HG02623 (cell line): ENCODE data around the gene TLDC2.

Experiments
- ATAC-seq: cut with Tn5 transposase; IDR thresholded peaks from one replicate; pipeline ENCODE4 v1.9.1; 2021; ENCODE audit warnings: moderate library complexity; ENCODE audit not compliant: unreplicated experiment

TLDC2 gene

DNA sequence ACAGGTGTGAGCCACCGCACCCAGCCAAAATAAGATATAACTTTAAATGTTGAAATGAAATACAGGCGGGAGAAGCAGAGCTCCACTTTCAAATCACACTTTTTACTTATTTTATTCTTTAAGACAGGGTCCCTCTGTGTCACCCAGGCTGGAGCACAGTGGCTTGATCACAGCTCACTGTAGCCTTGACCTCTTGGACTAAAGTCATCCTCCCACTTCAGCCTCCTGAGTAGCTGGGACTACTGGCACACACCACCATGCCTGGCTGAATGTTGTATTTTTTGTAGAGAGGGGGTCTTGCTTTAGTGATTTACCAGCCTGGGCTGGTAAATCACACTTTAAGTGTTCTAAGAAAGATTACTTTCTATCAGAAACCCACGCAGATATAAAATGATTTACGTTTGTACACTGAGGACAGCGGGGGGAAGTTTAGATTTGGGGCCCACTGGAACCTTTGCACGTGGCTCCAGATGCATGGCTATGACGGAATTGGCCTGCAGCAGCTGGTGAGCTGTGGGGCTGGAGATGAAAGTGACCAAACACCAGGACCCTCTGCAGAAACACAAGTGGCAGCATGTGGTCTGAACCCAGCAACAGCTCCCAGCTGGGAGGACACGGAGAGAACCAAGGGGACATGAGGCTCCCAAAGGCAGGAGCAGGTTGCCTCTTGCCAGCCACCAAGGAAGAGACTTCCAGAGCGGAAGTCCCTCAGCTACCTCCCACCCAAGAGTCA is 26.4 kb upstream of the TLDC2 start:
- ATAC-seq: no peak

DNA sequence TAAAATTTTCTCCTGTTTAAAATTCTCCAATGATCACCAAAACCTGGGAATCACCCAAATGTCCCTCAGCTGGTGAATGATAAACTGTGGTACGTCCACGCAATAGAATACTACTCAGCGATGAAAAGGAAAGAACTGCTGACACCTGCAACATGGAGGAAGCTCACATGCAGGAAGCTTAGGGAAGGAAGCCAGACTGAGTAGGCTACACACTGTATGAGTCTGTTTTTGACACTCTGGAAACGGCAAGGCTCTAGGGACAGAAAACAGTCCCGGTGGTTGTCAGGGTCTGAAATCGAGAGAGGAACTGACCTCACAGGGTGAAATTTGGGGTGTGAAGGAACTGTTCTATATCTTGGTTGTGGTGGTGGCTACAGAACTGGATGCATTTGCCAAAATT is 25.2 kb upstream of the TLDC2 start:
- no peak for ATAC-seq

DNA sequence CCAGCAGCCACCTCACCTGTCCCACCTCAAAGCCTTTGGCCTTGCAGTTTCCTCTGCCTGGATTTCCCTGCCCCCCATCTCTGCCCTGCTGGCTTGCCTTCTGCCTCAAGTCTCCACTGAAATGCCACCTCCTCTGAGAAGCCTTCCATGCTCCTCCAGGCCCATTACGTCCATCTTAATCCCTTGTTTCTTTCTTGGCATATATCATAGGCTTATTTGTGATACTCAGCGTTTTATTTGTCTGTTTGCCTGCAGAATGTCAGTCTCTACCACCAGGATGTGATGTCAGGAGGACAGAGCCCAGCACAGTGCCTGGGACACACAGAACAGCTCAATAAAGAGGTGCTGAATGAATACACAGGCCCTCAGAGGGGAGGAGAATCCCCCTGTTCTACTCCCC is 24.4 kb upstream of the TLDC2 start:
- no peak for ATAC-seq

DNA sequence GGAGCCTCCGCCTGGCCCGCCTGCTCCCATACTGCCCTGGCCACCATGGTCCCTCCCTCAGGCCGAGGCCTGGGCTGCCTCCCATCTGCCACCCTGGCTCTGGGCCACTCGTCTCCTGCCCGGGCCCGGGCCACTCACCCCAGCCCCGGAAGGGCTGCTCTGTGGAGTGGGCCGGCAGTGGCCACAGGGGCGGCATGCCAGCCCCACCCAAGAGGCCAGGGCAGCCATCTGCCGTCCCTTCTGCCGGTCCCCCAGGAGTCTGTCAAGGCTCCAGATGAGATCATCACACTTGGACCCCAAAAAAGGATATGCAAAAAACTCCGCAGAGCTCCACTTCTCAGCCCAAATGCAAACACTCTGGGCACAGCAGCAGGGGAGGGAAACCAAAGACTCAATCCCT is 23.8 kb upstream of the TLDC2 start:
- ATAC-seq: no peak

DNA sequence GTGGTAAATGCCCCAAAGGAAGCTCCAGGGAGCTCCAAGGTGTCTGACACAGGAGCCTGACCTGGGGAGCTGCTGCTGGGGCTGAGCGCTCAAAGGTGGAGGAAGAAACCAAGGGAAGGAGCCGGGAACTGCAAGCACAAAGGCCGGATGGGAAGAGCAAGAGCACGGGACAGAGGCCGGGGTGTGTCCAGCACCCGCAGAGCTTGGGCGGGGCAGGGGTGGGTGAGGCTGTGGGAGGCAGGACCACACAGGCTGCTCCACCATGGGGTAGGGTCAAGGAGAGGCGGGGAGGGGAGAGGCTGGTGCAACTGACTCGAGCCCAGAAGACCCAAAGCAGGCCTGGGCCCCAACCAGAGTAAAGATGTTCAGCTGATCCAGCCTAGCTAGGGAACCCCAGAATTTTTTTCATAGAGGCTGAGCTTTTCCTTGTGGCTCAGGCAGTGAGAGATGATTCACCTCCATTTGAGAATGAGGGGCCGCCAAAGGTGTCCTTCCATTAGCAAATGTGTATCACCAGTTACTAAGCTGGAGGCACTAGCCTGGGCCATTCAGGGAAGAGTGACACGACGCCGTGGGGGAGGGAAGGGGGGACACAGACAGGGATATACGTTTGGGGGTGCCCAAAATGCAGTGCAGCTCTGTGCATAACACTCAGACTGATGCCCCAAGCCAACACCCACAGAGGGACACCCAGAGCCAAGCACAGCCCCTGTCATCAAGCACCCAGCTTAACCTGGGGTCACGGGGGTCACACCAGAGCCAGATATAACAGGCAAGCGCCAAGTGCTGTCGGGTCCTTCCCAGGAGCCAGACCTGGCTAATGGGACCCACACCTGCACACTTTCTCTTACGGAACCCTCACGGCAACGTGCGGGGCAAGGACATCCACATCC is 21.3 kb upstream of the TLDC2 start:
- no peak for ATAC-seq

DNA sequence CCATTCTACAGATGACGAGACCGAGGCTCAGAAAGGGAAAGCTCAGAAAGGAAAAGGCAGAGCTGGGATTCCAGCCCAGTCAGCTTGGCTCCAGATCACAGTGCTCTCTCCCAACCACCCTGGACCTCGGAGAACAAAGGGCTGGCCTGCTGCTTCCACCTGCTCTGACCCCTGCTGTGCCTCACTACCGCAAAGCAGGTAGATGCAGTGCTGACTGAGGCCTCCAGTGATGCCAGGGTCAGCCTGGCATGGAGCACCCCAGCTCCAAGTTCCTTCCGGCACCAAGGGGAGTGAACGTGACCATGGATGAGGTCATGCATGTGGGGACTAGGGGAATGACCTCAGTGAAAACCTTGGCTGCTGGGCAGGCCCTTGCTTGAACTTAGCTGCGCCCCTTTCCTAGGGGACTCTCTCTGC is 20.7 kb upstream of the TLDC2 start:
- no peak for ATAC-seq

DNA sequence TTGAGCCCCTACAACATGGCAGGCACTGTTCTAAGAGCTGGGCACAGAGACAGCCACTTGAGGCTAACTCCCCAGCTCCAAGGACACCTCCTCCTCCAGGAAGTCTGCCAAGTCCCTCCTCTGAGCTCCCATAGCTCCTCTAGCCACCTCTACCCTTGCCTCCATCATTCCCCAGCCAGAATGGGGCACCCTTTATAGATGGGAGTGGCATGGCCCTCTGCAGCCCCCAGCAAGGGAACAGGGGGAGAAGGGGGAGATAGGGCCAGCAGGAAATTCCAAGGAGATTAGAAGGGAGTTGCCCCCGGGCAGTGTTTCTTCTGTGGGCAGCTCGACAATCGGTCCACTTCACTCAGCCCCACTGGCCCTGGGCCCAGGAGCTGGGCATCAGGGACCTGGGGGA is 19.7 kb upstream of the TLDC2 start:
- ATAC-seq: no peak

DNA sequence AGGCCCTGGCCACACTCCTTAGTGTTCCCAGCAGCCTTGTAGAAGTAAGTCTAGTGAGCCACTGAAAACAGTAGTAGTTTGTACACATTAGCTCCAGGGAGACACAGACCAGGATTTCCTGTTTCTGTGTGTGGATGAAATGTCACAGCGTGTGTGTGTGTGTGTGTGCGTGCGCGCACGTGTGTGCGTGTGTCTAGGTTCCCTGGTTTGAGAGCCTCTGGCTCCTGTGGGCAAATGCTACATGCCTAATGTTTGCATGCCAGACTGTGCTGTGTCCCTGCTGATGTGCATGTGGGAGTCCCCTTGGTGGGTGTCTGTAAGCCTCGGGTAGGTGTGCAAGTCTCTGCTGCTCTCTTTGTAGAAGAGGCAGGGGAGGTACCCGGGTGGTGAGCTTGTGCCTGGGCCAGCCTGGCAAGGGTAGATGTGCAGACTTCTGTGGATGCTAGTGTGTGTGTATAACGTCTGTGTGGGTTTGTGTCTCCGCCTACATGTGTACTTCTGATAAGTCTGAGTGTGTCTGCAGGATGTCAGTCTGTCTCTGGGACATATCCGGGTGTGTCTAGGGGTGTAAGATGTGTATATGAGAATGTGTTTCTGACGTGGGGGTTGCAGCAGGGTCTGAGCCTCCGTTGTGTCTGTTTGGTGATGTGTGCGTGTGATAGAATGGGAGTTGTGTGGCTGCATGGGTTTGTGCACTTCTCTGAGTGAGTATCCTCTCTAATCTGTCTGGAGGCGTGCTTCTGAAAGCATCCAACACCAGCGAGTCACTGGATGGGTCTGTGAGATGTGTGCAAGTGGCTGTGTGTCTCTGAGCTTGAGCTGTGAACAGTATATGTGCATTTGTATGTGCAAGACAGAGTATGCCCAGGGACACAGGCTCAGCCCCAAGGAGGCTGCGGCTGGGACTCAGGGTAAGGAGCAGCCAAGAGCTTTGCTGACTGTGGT is 19.0 kb upstream of the TLDC2 start:
- no peak for ATAC-seq

DNA sequence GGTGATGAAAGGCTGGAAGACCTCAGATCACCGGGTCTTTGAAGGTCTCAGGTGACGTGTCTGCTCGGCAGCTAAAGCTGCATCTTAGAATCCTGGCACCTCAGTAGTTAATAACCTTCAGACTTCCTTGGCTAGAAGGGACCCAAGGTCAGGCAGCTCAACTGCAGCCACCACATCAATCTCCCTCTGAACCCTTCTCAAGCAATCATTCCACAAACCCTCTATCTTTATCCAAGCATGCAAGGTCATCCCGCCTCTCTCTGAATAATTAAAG is 16.7 kb upstream of the TLDC2 start:
- no peak for ATAC-seq

DNA sequence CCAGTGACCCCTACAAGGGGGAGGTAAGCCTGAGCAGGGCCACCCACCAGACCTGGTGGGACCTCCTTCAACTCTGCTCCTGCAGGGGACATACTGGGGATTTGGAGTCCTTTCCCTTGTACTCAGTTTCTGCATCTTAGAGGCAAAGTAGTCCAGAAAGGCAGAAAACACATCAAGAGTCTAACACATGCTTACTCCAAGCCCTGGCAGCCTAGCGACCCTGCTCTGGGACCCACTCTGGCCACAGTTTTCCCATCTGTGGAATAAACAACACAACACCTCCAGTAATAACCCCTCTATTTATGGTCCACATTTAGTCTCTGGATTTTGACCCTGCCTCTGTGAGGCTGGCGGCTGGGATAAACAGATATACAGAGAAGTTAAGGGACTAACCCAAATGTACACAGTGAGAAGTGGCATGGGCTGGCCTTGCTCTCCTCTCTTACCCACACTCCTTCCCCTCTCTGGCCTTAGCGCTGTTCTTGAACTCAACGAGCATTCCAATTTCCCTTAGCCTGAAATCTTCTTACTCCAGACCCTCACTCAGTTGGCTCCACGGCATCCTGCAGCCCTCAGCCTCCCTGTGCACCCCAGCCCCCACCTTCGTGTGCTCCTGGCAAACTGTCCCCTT is 16.1 kb upstream of the TLDC2 start:
- ATAC-seq: no peak

DNA sequence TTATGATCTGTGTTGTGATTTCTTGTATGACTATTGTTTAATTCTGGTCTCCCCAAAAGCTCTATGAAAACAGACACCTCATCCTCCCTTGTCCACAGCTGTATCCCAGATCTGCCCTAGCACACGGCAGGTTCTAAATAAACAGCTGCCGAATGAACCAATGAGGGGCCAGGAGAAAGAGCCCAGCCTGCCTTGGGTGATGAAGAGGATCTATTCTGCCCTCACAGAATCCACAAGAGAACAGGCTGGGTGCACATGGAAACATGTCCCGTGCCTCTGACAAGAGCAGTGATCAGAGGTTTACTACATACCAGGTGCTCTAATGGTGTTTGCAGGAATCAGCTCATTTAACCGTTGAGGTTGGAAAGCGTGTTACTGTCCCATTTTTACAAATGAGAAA is 15.6 kb upstream of the TLDC2 start:
- ATAC-seq: no peak

DNA sequence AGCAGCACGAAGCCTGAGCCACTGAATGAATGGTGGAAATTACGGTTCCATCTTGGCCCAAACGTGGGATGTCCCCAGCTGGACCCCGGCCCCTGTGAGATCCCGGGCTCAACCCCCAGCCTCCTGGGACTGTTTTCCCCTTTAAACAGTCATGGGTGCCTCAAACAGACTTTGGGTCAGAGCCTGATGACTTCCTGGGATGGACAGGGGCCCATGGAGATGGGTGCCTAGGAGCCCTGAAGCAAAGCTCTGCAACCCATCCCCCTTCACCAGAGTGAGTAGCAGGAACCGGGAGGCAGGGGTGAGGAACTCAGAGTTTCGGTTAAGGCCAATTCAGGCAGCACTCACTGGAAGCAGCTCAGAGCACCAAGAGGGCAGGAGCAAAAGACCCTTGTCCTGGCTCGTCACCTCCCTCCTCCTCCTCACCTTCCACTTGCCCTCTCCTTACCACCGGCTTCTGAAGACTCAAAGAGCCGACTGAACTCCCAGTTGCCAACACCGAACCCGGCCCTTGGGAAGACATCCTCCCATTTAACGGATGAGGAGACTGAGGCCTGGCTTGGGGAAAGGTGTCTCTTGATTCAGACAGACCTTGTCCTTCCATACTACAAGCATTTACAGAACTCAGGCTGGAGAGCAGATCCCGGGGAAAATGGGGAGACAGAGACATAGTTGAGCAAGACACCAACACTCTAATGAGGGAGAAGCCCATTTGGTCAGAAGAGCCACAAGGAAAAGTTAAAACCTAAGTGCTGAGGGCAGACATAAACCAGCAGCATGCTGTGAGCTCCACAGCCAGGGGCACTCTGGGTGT is 14.9 kb upstream of the TLDC2 start:
- ATAC-seq: no peak

DNA sequence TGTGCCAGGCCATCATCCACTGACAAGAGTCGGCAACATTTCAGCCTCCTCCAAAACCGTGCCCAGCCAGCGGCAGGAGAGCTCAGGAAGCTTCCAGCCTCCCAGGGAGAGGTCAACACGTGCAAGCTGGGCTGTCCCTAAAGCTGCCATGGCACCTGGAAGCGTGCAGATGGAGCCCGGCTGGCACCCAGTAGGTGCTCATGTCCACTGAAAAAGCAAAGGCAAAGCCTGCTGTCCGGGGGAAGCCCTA is 14.4 kb upstream of the TLDC2 start:
- no peak for ATAC-seq

DNA sequence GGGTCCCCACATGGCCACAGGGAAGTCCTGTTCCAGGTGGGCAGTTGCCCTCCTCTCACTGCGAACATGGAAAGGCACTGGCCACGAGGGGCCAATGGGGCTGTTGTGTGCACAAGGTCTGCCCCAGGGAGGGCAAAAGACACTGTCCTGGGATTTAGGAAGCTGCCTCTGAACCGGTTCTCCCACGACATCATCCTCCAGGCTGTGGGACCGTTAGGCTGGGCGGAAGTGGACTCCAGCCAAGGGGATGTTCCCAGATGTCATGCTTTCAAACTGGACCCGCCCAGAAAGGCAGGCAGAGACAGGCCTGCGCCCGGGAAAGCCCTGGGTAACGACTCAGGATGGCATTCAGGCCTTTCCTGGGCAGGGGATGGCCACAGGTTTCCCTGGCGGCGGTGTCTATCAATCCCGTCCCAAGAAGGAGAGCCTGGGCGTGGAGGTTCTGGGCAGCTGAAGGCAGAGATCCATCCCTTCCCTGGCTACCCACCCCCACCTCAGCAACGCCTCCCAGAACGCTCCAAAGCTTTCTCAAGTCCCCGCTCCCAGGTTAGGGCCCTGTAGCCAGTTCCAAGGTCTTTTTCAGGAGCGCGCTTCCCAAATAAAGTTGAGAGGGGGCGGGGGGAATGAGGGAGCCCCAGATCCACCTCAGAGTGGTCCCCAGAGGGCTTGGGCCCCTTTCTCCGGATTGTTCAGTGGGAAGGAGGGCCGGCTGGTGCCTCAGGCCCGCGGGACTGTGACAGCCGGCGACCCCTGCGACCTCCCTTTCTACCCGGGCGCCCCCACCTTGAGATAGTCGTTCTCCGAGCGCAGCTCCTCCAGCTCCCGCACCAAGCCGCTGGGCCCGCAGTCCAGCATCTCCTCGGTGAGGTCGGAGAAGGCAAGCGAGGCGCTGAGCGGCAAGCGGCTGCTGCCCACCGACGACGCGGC is 13.8 kb upstream of the TLDC2 start:
- ATAC-seq: no peak

DNA sequence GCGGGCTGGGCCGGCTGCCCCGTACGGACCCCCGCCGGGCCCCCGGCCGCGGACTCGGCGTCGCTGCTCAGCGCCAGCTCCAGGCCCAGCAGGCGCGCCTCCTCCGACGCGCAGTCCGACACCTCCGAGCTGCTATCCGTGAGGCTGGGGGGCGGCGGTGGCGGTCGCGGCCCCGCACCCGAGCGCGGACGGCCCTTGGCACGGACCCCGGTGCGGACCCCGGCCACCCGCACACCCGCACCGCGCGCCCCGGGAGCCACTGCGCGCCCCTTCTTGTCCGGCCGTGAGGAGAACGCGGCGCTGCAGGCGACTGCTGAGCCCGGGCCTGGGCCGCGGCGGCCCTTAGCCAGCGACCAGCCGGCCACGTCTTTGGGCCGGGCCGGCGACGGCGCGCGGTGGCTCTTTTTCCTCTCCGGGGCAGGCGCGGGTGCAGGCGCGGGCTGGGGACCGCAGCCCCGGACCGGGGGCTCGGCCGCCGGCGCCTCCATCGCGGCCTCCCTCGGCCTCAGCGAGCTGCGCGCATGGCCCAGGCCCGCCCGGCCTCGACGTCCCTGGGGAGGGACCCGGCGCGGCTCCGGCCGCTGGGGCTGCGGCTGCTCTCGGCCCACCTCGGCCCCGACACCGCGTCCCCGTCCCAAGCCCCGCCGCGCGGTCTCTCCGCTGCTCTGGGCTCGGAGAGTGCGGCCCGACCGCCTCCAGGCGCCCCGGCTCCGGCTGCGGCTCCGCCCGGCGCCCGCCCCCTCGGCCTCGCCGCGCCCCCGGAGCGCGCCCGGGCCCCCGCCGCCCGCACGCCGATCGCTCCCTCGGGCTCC is 12.9 kb upstream of the TLDC2 start:
- ATAC-seq: peak; percentile 6

DNA sequence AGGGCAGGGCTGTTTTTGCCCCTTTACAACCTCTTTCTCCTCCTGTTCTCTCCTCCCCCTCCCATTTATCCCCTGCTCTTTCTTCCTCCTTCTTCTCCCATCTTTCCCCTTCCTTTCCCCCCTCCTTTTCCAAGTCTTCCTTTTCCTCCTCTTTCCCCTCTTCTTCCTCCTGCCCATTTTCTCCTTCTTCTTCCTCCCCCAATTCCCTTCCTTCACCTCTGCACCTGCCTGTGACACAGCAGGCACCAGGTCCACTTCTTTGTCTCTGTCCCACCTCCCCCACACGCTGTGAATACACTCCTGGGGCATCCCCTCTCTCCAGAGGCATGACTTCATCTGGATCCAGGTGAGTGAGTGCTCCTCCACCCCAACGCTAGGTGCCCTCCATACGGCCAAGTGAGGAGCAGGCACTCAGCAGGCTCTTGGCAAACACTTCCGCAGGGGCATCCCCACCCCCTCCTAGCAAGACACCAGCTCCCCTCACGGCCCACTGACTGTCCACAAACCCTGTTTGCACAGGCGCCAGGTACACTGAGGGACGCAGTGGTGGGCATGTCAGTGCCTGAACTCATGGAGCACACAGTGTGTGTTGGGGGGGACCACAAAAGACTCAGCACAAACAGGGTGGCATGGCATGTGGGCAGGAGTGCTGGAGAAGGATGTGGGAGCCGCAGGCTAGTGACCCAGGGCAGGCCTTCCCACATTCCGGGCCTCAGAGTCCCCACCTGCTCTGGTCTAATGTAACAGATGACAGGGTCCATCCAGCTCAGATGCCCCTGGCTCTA is 10.7 kb upstream of the TLDC2 start:
- ATAC-seq: no peak

DNA sequence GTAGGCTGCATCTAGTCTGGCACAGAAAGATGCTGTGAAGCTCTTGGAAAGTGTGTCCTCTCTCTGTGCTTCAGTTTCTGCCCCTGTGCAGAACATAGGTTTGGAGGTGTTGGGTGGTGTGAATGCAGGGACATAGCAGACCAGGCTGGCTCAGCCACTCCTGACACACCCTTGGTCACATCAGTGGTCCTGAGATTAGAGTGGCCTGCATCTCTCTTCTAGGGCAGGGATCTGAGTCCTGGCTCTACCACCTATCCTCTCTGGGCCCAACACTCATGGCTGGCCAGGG is 10.1 kb upstream of the TLDC2 start:
- ATAC-seq: no peak

DNA sequence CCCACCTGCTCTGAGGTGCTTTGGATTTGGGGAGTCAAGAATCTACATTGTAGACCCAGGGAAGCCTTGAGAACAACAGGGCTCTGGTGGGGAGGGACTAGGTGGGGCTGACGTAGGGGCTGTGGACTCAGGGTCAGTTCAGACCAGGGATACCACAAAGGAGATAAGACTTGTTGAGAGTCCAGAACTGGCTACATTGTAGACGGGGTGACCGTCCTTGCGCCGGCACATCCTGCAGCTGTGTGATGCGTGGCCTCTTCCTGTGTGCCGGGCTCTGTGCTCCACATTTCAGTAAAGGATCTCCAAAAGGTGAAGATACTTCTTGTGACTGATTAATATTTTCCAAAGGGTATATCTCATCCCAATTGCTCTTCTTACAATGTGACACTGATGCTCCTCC is 9.8 kb upstream of the TLDC2 start:
- ATAC-seq: no peak
